Ishikawa (cell line): ENCODE data around the gene CACNA2D4.

Experiments
- CEBPB ChIP-seq: IDR thresholded peaks from 2 replicates; pipeline ENCODE4 v1.6.1; 2012
- CREB1 ChIP-seq: IDR thresholded peaks from 2 replicates; pipeline ENCODE4 v1.6.1; 2012; ENCODE audit warnings: low read depth
- EGR1 ChIP-seq: IDR thresholded peaks from 2 replicates; pipeline ENCODE4 v1.6.1; 2012
- EP300 ChIP-seq: IDR thresholded peaks from 2 replicates; pipeline ENCODE4 v1.6.1; 2012; ENCODE audit warnings: borderline replicate concordance
- FOXM1 ChIP-seq: IDR thresholded peaks from 2 replicates; pipeline ENCODE4 v1.6.1; 2012; ENCODE audit warnings: low read depth, borderline replicate concordance
- NFIC ChIP-seq: IDR thresholded peaks from 2 replicates; pipeline ENCODE4 v1.6.1; 2012
- RAD21 ChIP-seq: IDR thresholded peaks from 2 replicates; pipeline ENCODE4 v1.6.1; 2012; ENCODE audit warnings: low read depth
- TAF1 ChIP-seq: IDR thresholded peaks from 2 replicates; pipeline ENCODE4 v1.6.1; 2012; ENCODE audit warnings: low read depth, mild to moderate bottlenecking
- TCF12 ChIP-seq: IDR thresholded peaks from 2 replicates; pipeline ENCODE4 v1.6.1; 2012; ENCODE audit warnings: low read depth
- TEAD4 ChIP-seq: IDR thresholded peaks from 2 replicates; pipeline ENCODE4 v1.6.1; 2012
- YY1 ChIP-seq: IDR thresholded peaks from 2 replicates; pipeline ENCODE4 v1.6.1; 2012; ENCODE audit warnings: low read depth
- ZBTB7A ChIP-seq: IDR thresholded peaks from 2 replicates; pipeline ENCODE4 v1.6.1; 2012; ENCODE audit warnings: low read depth
- TF ChIP-seq, protein P1 (sequence below): IDR thresholded peaks from 2 replicates; pipeline ENCODE4 v1.6.1; 2012; ENCODE audit warnings: low read depth, mild to moderate bottlenecking
- TF ChIP-seq, protein P2 (sequence below): IDR thresholded peaks from 2 replicates; pipeline ENCODE4 v1.6.1; 2012
- TF ChIP-seq, protein P3 (sequence below): IDR thresholded peaks from 2 replicates; pipeline ENCODE4 v1.6.1; 2012

Gene CACNA2D4

DNA sequence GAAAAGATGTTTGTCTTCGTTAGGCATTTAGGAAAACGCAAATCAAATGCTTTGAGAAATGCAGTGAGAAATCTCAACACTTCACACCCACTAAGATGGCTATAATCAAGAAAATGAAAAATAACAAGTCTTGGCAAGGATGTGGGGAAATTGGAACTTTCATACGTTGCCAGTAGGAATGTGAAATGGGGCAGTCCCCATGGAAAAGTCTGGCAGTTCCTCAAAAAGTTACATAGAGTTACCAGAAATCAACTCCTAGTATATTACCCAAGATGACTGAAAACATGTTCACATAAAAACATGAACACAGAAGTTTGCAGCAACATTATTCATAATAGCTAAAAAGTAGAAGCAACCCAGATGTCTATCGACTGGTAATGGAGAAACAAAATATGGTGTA is 139.5 kb downstream of the CACNA2D4 start:
- TF ChIP-seq ZBTB7A, result no peak
- TF ChIP-seq RAD21, result no peak
- no peak for TF ChIP-seq NFIC
- TF ChIP-seq, protein P1, sequence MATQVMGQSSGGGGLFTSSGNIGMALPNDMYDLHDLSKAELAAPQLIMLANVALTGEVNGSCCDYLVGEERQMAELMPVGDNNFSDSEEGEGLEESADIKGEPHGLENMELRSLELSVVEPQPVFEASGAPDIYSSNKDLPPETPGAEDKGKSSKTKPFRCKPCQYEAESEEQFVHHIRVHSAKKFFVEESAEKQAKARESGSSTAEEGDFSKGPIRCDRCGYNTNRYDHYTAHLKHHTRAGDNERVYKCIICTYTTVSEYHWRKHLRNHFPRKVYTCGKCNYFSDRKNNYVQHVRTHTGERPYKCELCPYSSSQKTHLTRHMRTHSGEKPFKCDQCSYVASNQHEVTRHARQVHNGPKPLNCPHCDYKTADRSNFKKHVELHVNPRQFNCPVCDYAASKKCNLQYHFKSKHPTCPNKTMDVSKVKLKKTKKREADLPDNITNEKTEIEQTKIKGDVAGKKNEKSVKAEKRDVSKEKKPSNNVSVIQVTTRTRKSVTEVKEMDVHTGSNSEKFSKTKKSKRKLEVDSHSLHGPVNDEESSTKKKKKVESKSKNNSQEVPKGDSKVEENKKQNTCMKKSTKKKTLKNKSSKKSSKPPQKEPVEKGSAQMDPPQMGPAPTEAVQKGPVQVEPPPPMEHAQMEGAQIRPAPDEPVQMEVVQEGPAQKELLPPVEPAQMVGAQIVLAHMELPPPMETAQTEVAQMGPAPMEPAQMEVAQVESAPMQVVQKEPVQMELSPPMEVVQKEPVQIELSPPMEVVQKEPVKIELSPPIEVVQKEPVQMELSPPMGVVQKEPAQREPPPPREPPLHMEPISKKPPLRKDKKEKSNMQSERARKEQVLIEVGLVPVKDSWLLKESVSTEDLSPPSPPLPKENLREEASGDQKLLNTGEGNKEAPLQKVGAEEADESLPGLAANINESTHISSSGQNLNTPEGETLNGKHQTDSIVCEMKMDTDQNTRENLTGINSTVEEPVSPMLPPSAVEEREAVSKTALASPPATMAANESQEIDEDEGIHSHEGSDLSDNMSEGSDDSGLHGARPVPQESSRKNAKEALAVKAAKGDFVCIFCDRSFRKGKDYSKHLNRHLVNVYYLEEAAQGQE, result no peak
- TF ChIP-seq EGR1, result no peak
- no peak for TF ChIP-seq EP300
- TF ChIP-seq, protein P2, sequence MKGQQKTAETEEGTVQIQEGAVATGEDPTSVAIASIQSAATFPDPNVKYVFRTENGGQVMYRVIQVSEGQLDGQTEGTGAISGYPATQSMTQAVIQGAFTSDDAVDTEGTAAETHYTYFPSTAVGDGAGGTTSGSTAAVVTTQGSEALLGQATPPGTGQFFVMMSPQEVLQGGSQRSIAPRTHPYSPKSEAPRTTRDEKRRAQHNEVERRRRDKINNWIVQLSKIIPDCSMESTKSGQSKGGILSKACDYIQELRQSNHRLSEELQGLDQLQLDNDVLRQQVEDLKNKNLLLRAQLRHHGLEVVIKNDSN, result no peak
- TF ChIP-seq, protein P3, sequence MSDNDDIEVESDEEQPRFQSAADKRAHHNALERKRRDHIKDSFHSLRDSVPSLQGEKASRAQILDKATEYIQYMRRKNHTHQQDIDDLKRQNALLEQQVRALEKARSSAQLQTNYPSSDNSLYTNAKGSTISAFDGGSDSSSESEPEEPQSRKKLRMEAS, result no peak

DNA sequence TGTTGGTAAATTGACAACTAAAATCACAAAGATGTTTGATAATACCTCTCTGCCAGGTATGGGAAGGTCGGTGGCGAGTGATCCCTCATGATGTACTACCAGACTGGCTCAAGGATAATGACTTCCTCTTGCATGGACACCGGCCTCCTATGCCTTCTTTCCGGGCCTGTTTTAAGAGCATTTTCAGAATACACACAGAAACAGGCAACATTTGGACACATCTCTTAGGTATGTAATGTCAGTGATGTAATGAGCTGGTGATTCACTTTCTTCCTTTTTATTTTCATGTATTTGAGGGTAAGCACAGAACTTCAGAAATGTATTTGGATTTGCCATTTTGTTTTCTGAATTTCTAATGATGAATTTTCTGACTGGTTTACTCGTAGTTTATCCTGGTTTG is 140.7 kb downstream of the CACNA2D4 start:
- no peak for TF ChIP-seq CEBPB
- no peak for TF ChIP-seq NFIC
- TF ChIP-seq CREB1, result no peak
- TF ChIP-seq EP300, result no peak
- TF ChIP-seq, protein P3, result no peak
- no peak for TF ChIP-seq YY1
- TF ChIP-seq, protein P1, result no peak
- TF ChIP-seq FOXM1, result no peak
- TF ChIP-seq, protein P2, result no peak
- TF ChIP-seq TAF1, result no peak
- no peak for TF ChIP-seq TEAD4
- TF ChIP-seq ZBTB7A, result no peak
- TF ChIP-seq TCF12, result no peak
- TF ChIP-seq RAD21, result no peak
- TF ChIP-seq EGR1, result no peak

DNA sequence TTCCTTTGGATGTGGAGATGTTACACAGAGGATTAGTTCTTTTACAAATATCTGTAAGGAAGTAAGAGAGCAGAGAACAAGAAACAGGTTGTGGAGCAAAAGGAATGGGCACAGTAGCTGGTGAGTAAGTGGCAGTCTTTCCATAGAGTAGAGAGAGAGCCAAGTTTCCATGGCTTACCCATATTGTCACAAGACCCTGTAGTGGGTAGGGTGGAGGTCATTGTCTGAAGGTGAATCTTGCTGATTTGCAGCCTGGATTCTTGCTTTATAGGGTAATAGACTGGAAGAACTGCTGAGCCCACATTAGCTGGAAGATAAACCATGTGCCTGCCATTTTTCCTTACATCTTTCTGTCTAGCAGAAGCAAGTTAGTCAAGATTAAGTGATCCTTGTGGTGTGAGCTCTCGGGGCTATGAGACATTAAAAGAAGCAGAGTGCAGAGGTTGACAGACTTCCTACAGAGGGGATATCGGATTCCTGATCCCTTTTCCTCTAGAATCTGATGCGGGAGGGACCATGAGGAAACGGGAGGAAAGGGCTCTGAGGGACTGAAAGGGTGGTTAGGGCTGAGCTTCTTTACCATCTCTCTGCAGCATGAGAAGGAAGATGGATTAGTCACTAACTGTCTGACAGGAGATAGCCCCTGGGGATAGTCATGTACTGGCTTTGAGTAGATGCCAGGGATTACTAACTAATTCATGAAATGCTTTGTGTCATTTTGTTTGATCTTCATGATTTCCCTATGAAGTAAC is 142.1 kb downstream of the CACNA2D4 start:
- no peak for TF ChIP-seq YY1
- TF ChIP-seq RAD21, result no peak
- no peak for TF ChIP-seq CEBPB
- TF ChIP-seq ZBTB7A, result no peak

DNA sequence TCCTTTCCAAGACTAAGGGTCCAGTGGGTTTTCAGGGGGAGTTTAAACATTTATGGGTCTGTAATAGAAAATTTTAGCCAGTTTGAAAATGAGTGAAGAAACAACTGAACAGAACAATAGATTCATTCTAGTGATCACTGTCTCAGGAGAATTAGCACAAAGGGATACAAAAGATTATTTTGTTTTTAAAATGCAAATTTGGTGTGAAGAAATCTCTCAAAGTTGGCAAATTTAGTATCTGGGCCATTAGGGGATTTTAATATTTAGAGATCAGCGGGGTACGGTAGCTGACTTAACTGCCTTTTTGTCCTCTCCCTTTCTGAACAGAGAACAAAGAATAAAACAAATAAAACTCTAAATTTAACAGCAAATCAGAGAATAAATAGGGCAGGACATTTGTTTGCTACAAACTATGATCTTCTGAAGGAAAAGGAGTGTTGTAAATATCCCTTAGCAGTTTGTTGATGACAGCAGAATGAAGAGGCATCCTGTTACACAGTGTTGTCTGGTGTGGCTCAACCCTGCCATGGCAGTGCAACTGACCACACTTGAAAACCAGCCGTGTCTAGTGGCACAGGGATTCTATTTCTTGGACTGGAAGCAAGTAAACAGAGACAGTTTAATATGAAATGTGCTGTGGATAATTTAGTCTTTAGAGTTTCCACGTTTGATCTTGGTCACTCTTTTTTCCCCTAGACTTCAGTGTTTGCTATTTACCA is 144.4 kb downstream of the CACNA2D4 start:
- no peak for TF ChIP-seq FOXM1
- TF ChIP-seq, protein P3, result no peak
- no peak for TF ChIP-seq TAF1
- no peak for TF ChIP-seq EP300
- TF ChIP-seq EGR1, result no peak
- no peak for TF ChIP-seq ZBTB7A
- TF ChIP-seq CEBPB, result no peak
- TF ChIP-seq RAD21, result no peak
- TF ChIP-seq TEAD4, result no peak
- TF ChIP-seq, protein P2, result no peak
- no peak for TF ChIP-seq YY1
- TF ChIP-seq TCF12, result no peak
- TF ChIP-seq, protein P1, result no peak
- no peak for TF ChIP-seq CREB1
- no peak for TF ChIP-seq NFIC
